ENCODE measurements around the gene SCD. TPM values are rescaled to one million over a fixed set of nuclear protein-coding genes. Genes with fewer than 3 reads are reported as not detected.

Gene SCD
- total and polyA plus RNA-seq, 2 of the 13 experiments (the other 11 are each of a cell fraction or from before 2014, with no cell fraction given), result 492 to 512 TPM

DNA sequence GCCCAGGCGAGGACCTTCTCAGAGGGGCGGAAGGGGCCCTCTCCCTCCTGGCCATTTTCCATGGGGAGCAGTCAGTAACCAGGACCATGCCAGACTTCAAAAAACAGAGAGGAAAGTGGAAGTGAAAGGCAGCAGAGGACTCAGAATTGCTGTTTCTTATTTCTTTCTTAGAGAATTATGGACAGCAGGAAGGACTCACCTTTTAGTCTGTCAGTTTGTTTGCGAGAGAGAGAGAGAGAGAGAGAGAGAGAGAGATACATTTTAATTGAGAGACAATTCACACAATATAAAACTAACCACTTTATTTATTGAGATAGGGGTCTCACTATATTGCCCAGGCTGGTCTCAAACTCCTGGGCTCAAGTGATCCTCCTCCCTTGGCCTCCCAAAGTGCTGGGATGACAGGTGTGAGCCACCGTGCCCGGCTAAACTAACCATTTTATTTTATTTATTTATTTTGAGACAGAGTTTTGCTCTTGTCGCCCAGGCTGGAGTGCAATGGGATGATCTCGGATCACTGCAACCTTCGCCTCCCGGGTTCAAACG lies 24.5 kb downstream of the SCD start (continued):
- TF ChIP-seq, protein P1, sequence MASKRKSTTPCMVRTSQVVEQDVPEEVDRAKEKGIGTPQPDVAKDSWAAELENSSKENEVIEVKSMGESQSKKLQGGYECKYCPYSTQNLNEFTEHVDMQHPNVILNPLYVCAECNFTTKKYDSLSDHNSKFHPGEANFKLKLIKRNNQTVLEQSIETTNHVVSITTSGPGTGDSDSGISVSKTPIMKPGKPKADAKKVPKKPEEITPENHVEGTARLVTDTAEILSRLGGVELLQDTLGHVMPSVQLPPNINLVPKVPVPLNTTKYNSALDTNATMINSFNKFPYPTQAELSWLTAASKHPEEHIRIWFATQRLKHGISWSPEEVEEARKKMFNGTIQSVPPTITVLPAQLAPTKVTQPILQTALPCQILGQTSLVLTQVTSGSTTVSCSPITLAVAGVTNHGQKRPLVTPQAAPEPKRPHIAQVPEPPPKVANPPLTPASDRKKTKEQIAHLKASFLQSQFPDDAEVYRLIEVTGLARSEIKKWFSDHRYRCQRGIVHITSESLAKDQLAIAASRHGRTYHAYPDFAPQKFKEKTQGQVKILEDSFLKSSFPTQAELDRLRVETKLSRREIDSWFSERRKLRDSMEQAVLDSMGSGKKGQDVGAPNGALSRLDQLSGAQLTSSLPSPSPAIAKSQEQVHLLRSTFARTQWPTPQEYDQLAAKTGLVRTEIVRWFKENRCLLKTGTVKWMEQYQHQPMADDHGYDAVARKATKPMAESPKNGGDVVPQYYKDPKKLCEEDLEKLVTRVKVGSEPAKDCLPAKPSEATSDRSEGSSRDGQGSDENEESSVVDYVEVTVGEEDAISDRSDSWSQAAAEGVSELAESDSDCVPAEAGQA (IDR thresholded peaks at IDR 0.05; ENCODE audit: low read depth), result no peak
- TF ChIP-seq, protein P1 (CRISPR knock-in tag; IDR thresholded peaks at IDR 0.05; ENCODE audit: borderline replicate concordance), result no peak
- TF ChIP-seq RXRB (CRISPR knock-in tag; IDR thresholded peaks at IDR 0.05; ENCODE audit: borderline replicate concordance) (no peak), HNF4G (IDR thresholded peaks at IDR 0.05; ENCODE audit: borderline replicate concordance, low read depth, low read length) (no peak), HNF4G (CRISPR knock-in tag; IDR thresholded peaks at IDR 0.05; ENCODE audit: borderline replicate concordance, low read depth) (no peak), ZNF780A (CRISPR knock-in tag; IDR thresholded peaks at IDR 0.05) (no peak), FOXK2 (IDR thresholded peaks at IDR 0.05) (no peak), ZBTB20 (CRISPR knock-in tag; IDR thresholded peaks at IDR 0.05; ENCODE audit: borderline replicate concordance, low read depth) (no peak), MXD1 (CRISPR knock-in tag; IDR thresholded peaks at IDR 0.05) (no peak), ZNF746 (CRISPR knock-in tag; IDR thresholded peaks at IDR 0.05) (peak; percentile 42; the same call in 1 of the 2 replicates), E2F1 (CRISPR knock-in tag; IDR thresholded peaks at IDR 0.05) (0 out of 2 replicates have a peak, but pooled peaks have one; percentile 45), MBNL3 (CRISPR knock-in tag; conservative IDR thresholded peaks at IDR 0.05) (no peak), NR1H2 (CRISPR knock-in tag; IDR thresholded peaks at IDR 0.05; ENCODE audit: borderline replicate concordance, low read depth) (no peak), ZNF776 (CRISPR knock-in tag; IDR thresholded peaks at IDR 0.05) (0 out of 2 replicates have a peak, but pooled peaks have one; percentile 14), HINFP (CRISPR knock-in tag; IDR thresholded peaks at IDR 0.05; ENCODE audit: low read depth) (no peak), ZNF10 (CRISPR knock-in tag; IDR thresholded peaks at IDR 0.05; ENCODE audit: borderline replicate concordance, low read depth) (no peak), PHB2 (IDR thresholded peaks at IDR 0.05; ENCODE audit: partially characterized antibody) (no peak)
- TF ChIP-seq, protein P2, sequence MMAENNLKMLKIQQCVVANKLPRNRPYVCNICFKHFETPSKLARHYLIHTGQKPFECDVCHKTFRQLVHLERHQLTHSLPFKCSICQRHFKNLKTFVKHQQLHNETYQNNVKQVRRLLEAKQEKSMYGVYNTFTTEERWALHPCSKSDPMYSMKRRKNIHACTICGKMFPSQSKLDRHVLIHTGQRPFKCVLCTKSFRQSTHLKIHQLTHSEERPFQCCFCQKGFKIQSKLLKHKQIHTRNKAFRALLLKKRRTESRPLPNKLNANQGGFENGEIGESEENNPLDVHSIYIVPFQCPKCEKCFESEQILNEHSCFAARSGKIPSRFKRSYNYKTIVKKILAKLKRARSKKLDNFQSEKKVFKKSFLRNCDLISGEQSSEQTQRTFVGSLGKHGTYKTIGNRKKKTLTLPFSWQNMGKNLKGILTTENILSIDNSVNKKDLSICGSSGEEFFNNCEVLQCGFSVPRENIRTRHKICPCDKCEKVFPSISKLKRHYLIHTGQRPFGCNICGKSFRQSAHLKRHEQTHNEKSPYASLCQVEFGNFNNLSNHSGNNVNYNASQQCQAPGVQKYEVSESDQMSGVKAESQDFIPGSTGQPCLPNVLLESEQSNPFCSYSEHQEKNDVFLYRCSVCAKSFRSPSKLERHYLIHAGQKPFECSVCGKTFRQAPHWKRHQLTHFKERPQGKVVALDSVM (CRISPR knock-in tag; IDR thresholded peaks at IDR 0.05), result peak; percentile 68
